Lung (tissue), 12 donors: ENCODE data around the gene WNT2. TPM values are rescaled to one million over a fixed set of nuclear protein-coding genes. Genes with fewer than 3 reads are reported as not detected.

Experiments
- ATAC-seq: fragments of 200-7000 bp; cut with Tn5 transposase; one replicate; pipeline ENCODE4 v1.9.1; 2020; ENCODE audit warnings: moderate number of reproducible peaks; ENCODE audit not compliant: insufficient read depth, low FRiP score
- DNase-seq, 3 donors: peaks; one replicate each; pipeline ENCODE4 v3.0.0-alpha.2; 2013 to 2017
- H3K27ac ChIP-seq, 2 donors: one replicate each; pipeline ENCODE4 v1.5.1; 2013; ENCODE audit warnings: mild to moderate bottlenecking in 2 of 2, moderate library complexity in 2 of 2, control low read depth in 1 of 2, inconsistent platforms in 1 of 2, low read depth in 1 of 2, low read length in 1 of 2
- H3K27me3 ChIP-seq, 3 donors: one replicate each; pipeline ENCODE4 v1.5.1; 2013; ENCODE audit warnings: low read length in 2 of 3; ENCODE audit not compliant: control insufficient read depth in 3 of 3, insufficient read depth in 3 of 3
- H3K36me3 ChIP-seq, 4 donors: one replicate each; pipeline ENCODE4 v1.5.1; 2013; ENCODE audit warnings: low read length in 4 of 4, mild to moderate bottlenecking in 1 of 4, moderate library complexity in 1 of 4; ENCODE audit not compliant: control insufficient read depth in 4 of 4, insufficient read depth in 4 of 4
- H3K4me1 ChIP-seq, 5 donors: one replicate each; pipeline ENCODE4 v1.5.1; 2013; ENCODE audit warnings: low read length in 5 of 5, mild to moderate bottlenecking in 2 of 5, moderate library complexity in 1 of 5; ENCODE audit not compliant: control insufficient read depth in 5 of 5, insufficient read depth in 5 of 5
- H3K4me3 ChIP-seq: one replicate; pipeline ENCODE4 v1.5.1; 2013; ENCODE audit warnings: mild to moderate bottlenecking, control low read depth, moderate library complexity
- H3K9ac ChIP-seq, 2 donors: one replicate each; pipeline ENCODE4 v1.5.1; 2013; ENCODE audit warnings: low read length in 2 of 2, control low read depth in 1 of 2; ENCODE audit not compliant: insufficient read depth in 1 of 2
- H3K9me3 ChIP-seq, 4 donors: one replicate each; pipeline ENCODE4 v1.5.1; 2013; ENCODE audit warnings: low read length in 3 of 4, mild to moderate bottlenecking in 1 of 4, moderate library complexity in 1 of 4; ENCODE audit not compliant: control insufficient read depth in 4 of 4, insufficient read depth in 3 of 4
- CTCF ChIP-seq: IDR thresholded peaks from 2 replicates; pipeline ENCODE4 v1.5.1; 2012; ENCODE audit warnings: mild to moderate bottlenecking; ENCODE audit errors: control extremely low read depth, extremely low read depth
- WGBS, 2 donors: extraction: QIAGEN DNeasy Blood & Tissue Kit; methylation state at CpG; one replicate each; pipeline ENCODE4 v1.1.7; 2013; 5-methylcytosine and 5-hydroxymethylcytosine counted together
- polyA plus RNA-seq, 2 donors: library from polyadenylated mRNA; stranded (reverse); fragments of 200-250 nt; gene quantifications; one replicate each; pipeline ENCODE4 v1.2.1, GENCODE V29; 2013
- total RNA-seq, 2 donors: library from RNA; depleted of rRNA in 1 of 2; stranded (reverse); fragments of >200 nt in 1 of 2; gene quantifications; one replicate each; pipeline ENCODE4 v1.2.1, GENCODE V29; 2014 to 2021
- donor health status: control.
- donor health status: control.
- donor health status: Bipolar disorder and iron deficiency.
- donor health status: healthy.
- donor health status: DM: yes; HTN: yes; CAD: no.

Gene WNT2
- total and polyA plus RNA-seq, 4 donors: 3.1 to 59.2 (median 17.1) TPM

DNA sequence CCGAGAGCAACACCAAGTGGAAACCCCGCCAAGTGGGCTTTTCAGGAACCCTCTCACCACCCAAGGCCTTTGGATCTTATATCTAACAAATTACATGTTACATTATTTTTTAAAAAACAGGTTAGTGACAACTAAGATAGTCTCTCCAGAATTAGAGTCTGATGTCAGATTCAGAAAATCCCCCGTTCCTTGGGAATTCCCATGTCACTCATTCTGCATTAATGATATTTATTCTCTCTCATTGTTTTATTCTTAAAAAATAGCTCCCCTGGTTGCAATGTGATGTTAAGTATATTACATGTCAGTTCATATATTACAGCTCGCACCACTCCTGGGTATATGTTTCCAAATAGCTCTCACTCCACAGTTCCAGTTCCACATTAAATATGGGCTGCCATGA is 81.8 kb downstream of the WNT2 start:
- Histone ChIP-seq H3K27me3 (no peaks in the 10 kb centered on the region), H3K9me3 (peaks cover 0 to 4% (median 0%) of the 10 kb centered on the region in 4 donors), H3K9ac (no peak overlapping the region), H3K4me1 (no peaks in the 10 kb centered on the region), H3K4me3 (no peak overlapping the region), H3K36me3 (no peaks in the 10 kb centered on the region), H3K27ac (no peak overlapping the region)
- 93 to 94% methylated on average over 4 of the region's 4 CpGs for WGBS, 2 donors
- no peak for TF ChIP-seq CTCF
- no peak for DNase-seq
- no peak for ATAC-seq

DNA sequence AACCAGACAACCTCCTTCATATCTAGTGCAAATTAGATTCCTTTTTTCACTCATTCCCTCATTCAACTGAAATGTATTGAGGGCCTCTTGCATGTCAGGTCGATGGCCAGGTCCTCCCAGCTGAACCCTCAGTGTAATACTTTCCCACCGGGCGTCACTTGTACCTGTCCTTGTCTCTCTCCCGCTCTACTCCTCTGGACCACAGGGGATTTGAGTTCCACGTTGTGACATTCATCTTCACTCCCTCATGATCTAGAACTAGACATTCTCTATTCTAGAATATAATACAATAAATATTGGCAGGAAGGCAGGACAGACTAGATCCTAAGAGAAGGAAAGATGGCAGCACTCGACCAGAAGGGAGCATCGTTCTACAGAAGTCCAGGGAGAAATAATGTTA is 83.9 kb downstream of the WNT2 start:
- Histone ChIP-seq H3K9ac (no peak overlapping the region), H3K4me1 (no peaks in the 10 kb centered on the region), H3K36me3 (no peaks in the 10 kb centered on the region), H3K27me3 (no peaks in the 10 kb centered on the region), H3K4me3 (no peak overlapping the region), H3K27ac (no peak overlapping the region), H3K9me3 (peaks cover 0 to 4% (median 0%) of the 10 kb centered on the region in 4 donors)
- ATAC-seq (no peak), DNase-seq (no peak)
- WGBS, 2 donors: 88 to 95% methylated on average over 7 of the region's 7 CpGs
- TF ChIP-seq CTCF: no peak

DNA sequence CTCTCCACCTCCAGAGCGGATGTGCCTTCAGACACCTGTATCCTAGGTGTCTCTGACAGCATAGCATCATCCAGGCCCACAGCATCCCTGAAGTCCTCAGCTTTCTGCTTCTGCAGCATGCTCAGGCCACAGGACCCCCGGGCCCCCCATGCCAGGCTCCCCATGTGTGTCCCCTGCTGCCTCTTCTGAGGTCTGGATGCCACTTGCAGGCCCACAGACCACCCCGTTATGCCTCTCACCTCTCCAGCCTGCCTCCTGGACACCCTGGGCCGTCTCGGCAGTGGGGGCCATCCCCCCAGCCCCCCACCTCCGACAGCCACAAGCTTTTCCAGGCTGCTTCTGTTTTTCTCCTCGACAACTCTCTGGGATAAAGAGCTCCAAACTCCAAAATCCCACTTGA is 84.4 kb downstream of the WNT2 start:
- no peak for DNase-seq
- H3K36me3 ChIP-seq: no peaks in the 10 kb centered on the region
- TF ChIP-seq CTCF: no peak
- H3K27me3 ChIP-seq: no peaks in the 10 kb centered on the region
- no peak overlapping the region for H3K27ac ChIP-seq
- H3K9me3 ChIP-seq: peaks cover 0 to 7% (median 0%) of the 10 kb centered on the region in 4 donors
- H3K4me3 ChIP-seq: no peak overlapping the region
- WGBS, 2 donors: 86 to 92% methylated on average over 7 of the region's 7 CpGs
- ATAC-seq: no peak
- no peaks in the 10 kb centered on the region for H3K4me1 ChIP-seq
- H3K9ac ChIP-seq: no peak overlapping the region

DNA sequence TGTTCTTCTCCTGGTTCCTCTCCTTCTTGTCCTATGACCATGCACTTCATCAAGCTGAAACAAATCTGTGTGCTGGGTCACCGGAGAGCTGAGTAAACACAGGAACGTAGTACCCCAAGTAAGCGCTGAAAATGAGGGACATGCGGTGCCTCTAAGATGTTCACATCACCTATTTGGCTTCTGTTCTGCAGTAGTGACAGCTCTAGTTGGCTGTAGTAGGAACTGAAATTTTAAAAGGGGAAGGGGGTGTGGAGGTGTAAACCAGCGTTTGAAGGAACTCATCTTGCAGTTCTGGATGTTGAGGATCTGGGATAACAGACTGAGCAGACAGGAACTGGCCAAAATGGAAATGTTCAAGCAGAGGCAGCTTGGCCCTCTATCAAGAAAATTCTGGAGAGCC is 85.2 kb downstream of the WNT2 start:
- TF ChIP-seq CTCF: no peak
- peaks cover 0 to 7% (median 0%) of the 10 kb centered on the region in 4 donors for H3K9me3 ChIP-seq
- H3K9ac ChIP-seq: no peak overlapping the region
- no peak overlapping the region for H3K4me3 ChIP-seq
- H3K27me3 ChIP-seq: no peaks in the 10 kb centered on the region
- ATAC-seq (no peak), DNase-seq (no peak)
- no peak overlapping the region for H3K27ac ChIP-seq
- no peaks in the 10 kb centered on the region for H3K36me3 ChIP-seq
- 68 to 79% methylated on average over 5 of the region's 5 CpGs for WGBS, 2 donors
- H3K4me1 ChIP-seq: no peaks in the 10 kb centered on the region
